ENCODE data around the gene ORAI2.
"Not testable (repeated sequence)": the region's sequence is repeated elsewhere in the genome, so short reads cannot be mapped to it uniquely, and the experiment has no call there.

Gene ORAI2

DNA sequence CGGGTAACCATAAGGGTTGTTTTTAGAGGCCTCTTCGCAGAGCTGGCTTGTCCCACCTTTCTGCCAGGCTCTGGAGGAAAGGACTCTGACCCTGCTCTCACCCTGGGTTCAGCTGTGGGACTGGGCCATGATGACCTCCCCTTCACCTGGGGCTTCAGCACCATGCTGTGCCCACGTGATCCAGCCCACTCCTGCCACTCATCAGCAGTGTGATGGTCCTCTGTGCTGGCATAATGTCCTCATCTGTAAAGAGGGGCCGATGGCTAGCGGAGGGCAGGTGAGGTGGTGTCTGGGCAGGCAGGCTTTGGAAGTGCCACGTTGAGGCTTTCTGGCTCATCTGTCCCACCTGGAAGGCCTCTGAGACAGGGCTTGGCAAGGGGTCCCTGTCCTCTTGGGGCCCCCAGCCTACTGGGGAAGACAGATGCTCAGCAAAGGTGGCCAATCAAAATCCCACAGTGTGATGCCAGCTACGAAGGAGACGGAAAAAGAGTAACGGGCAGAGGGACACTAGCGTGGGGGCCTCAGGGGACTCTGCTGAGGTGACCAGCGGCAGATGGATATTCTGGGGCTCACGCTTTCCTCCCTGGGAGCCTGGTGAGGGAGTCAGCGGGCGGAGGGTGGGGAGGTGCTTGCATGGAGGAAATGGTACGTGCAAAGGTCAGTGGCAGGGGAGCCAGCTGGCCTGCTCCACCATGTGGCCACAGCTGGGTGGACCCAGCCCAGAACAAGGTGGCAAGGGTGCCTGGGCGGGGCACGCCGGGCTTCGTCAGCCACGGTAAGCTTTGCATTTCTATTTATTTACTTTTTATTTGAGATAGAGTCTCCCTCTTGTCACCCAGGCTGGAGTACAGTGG, 36.8 kb downstream of the ORAI2 start:
- no peak for DNase-seq

DNA sequence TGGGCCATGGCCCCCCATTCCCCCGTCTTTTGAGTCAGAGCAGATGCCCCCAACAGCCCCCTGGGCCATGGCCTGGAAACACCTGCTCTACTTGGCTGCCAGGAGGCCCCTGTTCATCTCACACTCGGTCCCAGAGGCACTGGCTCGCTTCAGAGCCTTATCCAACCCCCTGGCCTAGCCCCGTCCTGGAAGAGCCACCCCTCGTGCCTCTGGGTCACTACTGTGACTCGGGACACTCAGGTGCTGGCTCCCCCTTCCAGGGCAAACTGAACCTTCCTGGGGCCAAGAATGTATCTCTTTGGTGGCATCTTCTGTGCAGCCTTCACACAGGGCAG, 38.4 kb downstream of the ORAI2 start:
- no peak for DNase-seq

DNA sequence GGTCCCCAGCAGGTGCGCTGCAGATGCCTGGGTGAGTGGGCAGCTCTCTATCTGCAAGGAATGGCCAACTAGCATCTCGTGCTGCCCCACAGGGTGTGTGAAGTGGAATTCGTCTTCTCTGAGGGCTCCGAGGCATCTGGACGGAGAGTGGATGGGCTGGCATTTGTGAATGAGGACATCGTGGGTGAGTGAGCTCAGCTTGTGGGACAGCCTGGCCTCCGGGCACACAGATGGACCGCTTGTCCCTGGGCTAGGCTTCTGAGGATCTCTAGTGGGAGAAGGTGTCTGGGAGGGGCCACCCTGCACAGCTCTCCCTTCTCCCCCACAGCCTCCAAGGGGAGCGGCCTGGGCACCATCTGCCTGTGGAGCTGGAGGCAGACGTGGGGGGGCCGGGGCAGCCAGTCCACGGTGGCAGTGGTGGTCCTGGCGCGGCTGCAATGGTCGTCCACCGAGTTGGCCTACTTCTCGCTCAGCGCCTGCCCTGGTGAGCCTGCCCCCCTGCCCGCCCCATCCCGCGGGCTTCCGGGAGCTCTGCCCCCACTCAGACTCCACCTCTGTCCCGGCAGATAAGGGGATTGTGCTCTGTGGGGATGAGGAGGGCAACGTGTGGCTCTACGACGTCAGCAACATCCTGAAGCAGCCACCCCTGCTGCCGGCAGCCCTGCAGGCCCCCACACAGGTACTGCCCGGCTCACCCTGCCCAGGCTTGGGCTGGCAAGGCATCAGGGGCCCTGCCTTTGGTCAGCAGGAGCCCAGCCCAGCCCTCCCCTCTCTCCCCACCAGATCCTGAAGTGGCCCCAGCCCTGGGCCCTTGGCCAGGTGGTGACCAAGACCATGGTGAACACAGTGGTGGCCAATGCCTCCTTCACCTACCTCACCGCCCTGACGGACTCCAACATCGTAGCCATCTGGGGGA, 39.0 kb downstream of the ORAI2 start:
- DNase-seq: no peak

DNA sequence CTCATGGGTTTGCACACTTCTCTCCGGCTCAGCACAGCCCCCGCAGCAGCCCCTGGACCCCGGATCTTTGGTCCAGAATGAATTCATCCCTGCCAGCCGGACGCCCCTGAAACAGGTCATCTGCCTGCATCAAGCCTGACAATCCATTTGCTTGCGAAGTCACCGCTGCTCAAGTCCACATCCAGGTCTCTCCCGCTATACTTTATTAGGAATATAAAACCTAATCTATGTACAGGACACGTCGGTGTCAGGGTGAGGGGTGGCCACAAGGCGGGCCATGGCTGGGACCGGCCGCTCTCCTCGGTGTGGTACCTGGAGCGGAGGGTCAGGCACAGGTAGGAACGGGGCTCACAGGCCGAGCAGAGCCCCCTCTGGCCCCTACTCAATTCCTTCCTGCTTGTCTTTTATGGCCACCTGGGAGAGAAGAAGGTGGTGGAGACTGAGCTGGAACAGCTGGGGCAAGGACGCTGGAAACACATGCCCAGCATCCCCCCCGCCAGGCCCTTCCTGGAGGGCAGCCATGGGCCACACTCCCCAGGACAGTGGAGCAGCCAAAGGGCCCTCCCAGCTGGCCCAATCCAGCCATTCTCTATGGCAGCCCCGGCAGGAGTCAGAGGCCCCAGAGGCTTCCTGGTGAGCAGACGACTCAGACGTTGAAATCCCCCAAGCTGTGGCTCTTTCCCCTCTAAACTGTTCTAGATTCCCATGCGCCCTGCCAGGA, 40.1 kb downstream of the ORAI2 start:
- DNase-seq: no peak

DNA sequence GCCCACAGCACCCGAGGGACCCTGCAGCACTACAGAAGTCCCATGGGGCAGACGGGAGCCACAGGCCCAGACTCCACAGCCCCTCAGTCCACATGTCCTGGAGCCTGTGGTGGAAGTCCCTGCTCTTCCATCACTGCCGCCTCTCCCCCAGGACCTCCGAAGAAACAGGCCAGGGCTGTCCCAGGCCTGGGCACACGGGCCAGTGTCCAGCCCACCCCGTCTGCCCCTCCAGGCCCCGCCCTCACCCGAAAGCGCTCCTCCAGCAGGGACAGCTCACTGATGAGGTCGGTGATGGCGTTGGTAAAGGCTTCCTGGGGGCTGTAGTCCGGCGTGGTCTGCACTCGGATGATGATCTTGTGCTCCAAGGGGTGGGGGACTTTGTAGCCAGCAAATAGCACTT, 40.7 kb downstream of the ORAI2 start:
- not testable (repeated sequence) for DNase-seq

DNA sequence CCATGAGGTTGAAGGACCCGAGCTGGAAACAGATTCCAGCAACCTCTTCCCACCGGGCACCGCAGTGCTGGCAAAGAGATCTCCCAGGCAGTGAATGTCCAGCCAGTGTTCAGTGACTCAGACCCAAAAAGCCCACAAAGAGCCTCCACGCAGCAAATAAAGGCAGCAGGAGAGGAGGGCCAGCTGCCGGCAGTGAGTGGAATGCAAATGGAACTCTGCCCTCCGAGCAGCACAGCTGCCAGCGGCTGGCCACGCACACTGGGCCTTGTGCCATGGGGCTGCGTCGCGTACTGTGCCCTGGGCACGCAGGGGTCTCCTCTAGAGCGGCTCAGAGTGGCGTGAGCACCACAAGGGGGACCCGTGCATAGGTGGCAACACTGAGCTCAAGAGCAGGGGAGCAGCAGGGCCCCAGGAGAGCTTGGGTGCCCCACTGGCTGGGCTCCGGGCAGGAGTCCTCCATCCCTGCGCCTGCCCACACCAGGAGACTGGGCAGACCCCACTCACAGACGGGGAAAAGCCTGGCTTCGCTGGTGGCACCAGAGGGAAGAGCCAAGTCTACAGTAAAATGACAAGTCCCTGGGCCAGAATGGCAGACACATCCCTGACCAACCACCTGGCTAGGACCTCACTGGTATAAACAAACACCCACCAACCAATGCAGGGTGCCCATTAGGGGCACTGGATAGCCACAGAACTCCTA, 41.5 kb downstream of the ORAI2 start:
- not testable (repeated sequence) for DNase-seq

DNA sequence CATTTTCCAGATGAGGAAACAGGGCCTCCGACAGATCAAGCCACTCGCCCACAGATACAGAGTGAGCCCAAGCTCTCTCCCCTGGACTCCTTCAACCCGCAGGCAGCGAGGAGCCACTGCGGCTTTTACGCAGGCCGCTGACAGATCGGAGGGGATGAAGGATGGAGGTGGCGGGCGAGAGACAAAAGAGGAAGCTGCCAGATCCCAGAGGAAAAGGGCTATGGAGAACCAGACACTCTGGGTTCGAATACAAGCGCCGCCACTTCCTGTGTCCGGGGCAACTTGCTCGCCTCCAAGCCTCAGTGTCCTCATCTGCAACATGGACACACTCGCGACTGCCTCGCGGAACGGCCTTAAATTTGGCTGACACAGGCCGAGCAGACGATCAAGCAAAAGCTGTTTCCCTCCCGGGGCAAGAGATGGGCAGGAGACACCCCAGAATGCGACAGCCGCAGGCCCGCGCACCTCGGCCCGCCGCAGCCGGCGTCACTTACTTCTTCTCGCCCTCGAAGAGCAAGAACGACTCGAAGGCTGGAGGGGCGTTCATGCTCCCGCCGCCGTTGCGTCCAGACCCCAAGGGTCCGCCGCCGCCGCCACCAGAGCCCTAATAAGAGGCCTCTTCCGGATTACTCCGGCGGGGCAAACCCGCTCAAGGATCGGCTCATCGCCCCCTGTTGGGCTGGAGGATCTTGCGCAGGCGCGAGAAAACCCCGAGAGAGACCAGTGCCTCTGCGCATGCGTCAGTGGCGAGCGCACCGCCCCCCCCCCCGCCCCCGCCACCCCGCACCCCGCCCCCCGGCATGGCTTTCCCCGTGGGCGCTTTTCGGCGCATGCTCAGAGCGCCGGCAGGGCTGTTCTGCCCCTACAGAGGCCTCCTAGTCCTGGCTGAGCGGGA, 45.2 kb downstream of the ORAI2 start, which contains the start of gene POLR2J:
Gene POLR2J, minus strand, starts transcription at position 609 of the 895 bp plus-strand sequence. Its CDS starts 62 bp downstream, at position 547.
- DNase-seq: not testable (repeated sequence)

DNA sequence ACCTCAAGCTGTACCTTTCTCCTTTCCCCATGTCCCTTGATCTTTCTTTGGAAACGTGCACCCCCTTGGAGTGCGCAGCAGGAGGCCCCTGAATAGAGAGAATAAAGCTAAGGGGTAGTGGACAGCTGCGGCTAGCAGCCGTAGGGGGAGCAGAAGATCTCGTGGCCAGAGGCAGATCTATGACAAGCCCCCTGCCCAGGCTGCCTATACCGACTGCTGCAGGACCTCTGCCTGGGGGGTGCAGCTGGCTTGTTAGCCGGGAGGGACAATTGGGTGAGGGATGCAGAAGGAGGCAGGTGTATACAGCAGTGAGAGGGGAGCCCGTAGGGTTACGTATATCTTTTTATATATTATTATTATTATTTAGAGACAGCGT, 45.8 kb downstream of the ORAI2 start:
- DNase-seq: not testable (repeated sequence)

DNA sequence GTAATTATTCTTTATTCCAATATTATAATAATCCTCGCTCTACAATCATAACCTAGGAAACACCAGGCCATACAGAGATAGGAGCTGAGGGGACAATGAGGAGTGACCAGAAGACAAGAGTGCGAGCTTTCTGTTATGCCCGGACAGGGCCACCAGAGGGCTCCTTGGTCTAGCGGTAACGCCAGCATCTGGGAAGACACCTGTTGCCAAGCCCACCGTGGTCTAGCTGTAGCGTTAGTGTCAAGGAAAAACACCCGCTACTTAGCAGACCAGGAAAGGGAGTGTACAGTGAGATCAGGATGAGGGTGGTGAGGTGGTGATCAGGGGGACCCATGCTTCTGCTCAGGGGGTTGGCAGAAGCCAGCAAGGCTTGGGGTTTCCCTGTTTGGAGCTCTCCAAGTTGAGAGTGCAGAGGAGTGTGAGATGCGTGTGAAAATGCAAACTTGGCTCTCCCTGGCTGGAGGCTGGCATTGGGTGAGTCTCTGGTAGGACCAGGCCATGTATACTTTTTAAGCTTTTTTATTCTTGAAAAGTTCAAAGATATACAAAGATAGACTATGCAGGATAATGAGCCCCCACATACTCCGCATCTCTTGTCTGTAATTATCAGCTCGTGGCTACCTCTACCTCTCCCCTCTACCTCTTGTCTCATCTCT, 46.7 kb downstream of the ORAI2 start:
- not testable (repeated sequence) for DNase-seq

DNA sequence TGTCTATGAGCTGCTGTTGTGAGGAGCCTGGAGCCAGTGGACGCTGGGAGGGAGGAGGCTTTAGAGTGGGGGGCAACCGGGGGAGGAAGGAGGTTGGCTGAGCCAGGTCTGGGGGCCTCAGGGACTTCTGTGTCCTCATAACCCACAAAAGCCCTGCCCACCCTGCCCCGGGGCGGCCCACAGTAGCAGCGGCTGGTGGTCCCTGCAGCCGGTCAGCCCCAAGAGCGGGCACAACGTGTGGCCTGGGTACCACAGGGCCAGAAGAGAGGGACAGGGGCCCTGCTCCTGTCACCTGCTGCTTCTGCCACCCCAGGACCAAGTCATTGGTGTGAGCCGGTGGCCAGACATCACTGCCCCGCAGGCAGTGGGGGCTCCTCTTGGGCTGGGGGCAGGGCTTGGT, 48.6 kb downstream of the ORAI2 start:
- not testable (repeated sequence) for DNase-seq

DNA sequence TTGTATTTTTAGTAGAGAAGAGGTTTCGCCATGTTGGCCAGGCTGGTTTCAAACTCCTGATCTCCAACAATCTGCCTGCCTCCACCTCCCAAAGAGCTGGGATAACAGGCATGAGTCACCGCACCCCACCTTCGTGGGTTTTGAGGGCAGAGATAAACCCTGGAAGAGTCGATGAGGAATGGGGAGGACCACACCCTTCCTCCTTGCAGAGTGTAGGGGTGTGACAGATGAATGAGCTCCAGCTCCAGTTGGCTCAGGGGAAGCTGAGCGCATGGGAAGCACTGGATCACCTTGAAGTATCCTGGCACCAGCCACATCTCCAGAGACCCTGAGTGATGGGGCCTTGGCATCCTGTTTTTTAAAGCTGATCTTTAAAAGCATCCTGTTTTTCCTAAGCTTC, 50.9 kb downstream of the ORAI2 start:
- DNase-seq: not testable (repeated sequence)

DNA sequence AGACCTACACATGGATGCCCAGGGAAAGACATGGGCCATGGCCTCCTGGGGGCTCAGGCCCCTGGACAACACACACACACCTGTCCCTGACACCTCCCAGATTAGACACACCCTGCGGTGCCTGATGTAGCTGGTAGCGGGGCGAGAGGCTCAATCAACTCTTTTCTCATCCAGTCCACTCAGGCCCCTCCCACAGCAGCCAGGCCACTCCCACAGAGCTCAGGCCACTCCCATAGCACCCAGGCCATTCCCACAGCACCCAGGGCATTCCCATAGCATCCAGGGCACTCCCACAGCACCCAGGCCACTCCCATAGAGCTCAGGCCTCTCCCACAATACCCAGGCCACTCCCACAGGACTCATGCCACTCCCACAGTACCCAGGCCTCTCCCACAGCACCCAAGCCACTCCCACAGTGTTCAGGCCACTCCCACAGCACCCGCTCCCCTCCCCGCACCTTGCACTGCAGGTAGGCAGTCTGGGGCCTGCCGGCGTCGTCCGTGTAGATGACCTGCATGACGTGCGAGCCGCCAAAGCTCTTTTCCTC, 57.2 kb downstream of the ORAI2 start:
- DNase-seq: not testable (repeated sequence)

DNA sequence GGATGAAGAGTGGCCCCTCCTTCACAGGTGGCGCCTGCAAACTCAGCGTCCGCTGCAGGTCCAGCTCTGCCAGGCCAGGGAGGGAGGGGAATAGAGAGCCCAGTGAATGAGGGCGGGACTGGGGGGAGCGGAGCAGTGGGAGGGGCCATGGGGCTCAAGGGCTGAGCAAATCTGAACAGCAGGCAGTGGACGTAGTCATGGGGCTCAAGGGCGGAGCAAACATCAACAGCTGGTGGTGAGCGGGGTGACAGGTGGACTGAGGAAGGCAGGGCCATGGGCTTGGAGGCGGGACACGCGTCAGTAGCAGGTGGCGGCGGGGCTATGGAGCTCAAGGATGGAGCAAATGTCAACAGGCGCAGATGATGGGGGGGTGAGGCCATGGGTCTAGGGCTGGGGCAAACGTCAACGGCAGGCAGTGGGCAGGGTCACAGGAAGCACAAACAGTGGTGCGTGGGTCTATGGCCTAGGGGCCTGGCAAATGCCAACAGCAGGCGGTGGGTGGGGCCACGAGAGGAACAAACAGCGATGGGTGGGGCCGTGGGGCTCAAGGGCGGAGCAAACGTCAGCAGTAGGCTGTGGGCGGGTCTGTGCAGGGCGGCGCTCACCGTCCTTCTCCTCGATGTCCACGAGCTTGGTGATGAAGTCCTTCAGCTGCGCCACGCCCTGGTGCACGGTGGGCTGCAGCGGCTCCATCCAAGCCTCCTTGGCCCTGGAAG, 60.0 kb downstream of the ORAI2 start:
- DNase-seq: not testable (repeated sequence)

DNA sequence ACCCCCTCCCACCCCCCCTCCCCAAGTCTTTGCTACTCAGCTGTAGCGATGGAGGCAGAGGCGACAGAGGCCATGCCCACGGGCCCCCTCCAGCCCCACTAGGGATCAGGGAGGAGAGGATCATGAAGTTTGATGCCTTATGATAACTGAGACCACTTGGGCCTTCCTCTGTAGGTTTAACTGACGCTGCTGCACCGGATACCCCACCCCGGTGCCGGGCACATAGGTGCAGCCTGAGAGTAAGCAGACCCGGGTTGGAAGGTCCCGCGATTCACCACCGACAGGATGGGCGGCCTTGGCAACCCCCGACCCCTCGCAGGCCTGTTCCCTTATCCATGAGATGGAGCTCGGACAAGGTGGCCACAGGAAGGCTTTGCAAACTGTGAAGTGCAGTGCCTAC, 60.7 kb downstream of the ORAI2 start:
- not testable (repeated sequence) for DNase-seq

DNA sequence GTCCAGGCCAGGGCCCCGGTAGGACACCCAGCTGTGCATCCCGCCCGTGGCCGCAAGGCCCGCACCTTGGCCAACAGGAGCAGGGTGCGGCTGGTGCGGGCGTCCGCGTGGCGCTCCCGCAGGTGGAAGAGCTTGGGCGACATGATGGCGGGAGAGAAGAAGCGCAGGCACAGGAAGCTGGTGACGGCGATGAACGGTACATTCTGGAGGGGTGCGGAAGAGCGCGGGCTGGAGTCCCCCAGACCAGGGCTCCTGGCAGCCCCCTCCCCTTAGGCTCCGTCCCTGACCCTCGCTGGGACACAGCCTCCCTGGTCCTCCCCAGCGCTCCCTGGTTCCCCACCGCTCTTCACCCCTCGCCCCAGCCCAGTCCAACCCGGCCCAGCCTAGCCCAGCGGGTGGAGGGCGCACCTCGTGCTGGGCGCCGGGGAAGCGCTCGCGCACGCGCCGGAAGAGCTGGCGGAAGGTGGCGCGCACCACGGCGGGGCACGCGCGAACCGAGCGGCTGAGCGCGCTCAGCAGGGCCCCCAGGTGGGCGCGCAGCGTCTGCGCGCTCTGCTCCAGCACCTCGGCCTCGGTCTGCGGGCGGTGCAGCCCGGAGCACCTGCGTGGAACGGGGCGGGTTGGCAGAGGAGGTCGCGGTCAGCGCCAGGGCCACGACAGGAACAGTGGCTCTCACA, 61.2 kb downstream of the ORAI2 start:
- not testable (repeated sequence) for DNase-seq

DNA sequence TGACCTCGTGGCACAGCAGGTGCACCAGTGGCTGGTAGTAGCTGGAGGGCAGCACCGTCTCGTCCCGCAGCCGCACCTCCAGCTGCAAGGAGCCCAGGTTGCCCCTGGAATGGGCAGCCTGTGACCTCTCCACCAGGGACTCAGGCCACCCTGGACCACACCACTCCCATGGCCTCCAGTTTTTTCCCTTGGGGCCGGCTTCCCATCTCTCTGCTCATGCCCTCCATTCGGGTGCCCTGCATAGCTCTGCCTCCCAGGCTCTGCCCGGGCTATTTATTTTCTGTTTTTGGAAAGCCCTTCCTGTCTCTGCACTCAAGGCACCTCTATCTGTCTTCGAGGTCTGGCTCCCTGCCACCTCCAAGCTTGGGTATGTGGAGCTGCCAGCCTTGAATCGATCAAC, 63.5 kb downstream of the ORAI2 start:
- not testable (repeated sequence) for DNase-seq

DNA sequence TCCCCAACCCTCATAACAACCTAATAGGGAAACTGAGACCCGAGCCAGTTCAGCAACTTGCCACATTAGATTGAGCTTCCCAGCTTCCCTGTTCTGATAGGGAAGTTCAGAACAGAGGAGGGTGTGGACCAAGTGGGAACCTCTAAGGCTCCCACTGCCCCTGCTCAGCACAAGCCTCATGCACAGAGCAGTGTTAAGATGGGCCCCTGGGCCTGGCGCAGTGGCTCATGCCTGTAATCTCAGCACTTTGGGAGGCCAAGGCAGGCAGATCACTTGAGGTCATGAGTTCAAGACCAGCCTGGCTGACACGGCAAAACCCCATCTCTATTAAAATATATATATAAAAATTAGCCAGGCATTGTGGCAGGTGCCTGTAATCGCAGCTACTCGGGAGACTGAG, 63.9 kb downstream of the ORAI2 start:
- DNase-seq: not testable (repeated sequence)

DNA sequence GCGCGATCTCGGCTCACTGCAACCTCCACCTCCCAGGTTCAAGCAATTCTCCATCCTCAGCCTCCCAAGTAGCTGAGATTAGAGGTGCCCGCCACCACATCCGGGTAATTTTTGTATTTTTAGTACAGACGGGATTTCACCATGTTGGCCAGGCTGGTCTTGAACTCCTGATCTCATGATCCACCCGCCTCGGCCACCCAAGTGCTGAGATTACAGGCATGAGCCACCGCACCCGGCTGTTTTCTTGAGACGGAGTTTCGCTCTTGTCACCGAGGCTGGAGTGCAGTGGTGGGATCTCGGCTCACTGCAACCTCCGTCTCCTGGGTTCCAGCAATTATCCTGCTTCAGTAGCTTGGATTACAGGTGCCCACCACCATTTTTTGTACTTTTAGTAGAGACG, 64.9 kb downstream of the ORAI2 start:
- DNase-seq: not testable (repeated sequence)

DNA sequence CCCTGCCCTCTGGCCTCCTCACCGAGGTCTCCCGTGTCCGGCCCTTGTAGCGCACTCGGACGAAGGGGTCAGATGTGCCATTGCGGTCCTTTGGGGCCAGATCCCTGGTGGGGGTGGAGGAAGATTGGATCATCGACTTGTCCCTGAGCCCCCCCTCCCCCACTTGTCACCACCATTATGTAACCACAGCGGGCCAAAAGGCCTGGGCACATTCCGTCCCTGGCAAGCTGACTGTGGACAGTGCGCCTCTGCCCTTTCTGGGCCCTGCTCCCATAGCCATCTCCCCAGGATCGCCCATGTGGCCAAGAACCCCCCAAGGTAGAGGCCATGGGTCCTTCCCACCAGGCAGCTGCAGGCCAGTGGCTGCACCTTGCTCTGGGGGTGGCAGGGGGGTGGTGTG, 69.8 kb downstream of the ORAI2 start:
- DNase-seq: not testable (repeated sequence)
